LNCAP (cell line): ENCODE data around the gene PAK6.

Experiments
- CTCF ChIP-seq: fragments of 450-650 bp; IDR thresholded peaks from 2 replicates; pipeline ENCODE4 v1.5.1; 2017; ENCODE audit warnings: mild to moderate bottlenecking

PAK6 gene

GRCh38 chr15:40242601-40243000 is 3.7 kb downstream of the PAK6 start:
- no peak for TF ChIP-seq CTCF

- TF ChIP-seq CTCF: no peak
Observed at GRCh38 chr15:40243126-40243810, 4.4 kb downstream of the PAK6 start.

GRCh38 chr15:40244961-40245523 is 6.2 kb downstream of the PAK6 start:
- no peak for TF ChIP-seq CTCF

GRCh38 chr15:40245666-40246450 is 7.0 kb downstream of the PAK6 start:
- no peak for TF ChIP-seq CTCF

- no peak for TF ChIP-seq CTCF
Observed at GRCh38 chr15:40246496-40247280, 7.8 kb downstream of the PAK6 start.

GRCh38 chr15:40247406-40247971 is 8.6 kb downstream of the PAK6 start:
- TF ChIP-seq CTCF: no peak
